Esophagus muscularis mucosa (tissue), 4 donors: ENCODE data around the gene TNNT2.

Experiments used
- CTCF ChIP-seq, 3 experiments: fragments of 200-600 bp in 2 of 3; fragments of 450-650 bp in 1 of 3; sonication (generic) in 2 of 3; IDR thresholded peaks; one replicate each; pipeline ENCODE4 v1.5.1; 2017 to 2019; ENCODE audit warnings: antibody characterized with exemption in 3 of 3, mild to moderate bottlenecking in 2 of 3, moderate library complexity in 1 of 3
- EP300 ChIP-seq: sonication (generic); formaldehyde crosslinking; IDR thresholded peaks from one replicate; pipeline ENCODE4 v1.6.1; 2017; ENCODE audit warnings: antibody characterized with exemption
- POLR2AphosphoS5 ChIP-seq, 2 donors: sonication (generic); formaldehyde crosslinking; IDR thresholded peaks; one replicate each; pipeline ENCODE4 v1.6.1; 2017; ENCODE audit warnings: antibody characterized with exemption in 2 of 2

- TF ChIP-seq CTCF (IDR thresholded peaks at IDR 0.05) (no peak), EP300 (no peak), POLR2AphosphoS5 (IDR thresholded peaks at IDR 0.05) (no peak)
Observed at GRCh38 chr1:201414051-201414738, 36.7 kb upstream of the TNNT2 start.
